ENCODE results near the gene GIT2.
"Not testable (repeated sequence)": the region's sequence is repeated elsewhere in the genome, so short reads cannot be mapped to it uniquely, and the experiment has no call there.

Gene GIT2

DNA sequence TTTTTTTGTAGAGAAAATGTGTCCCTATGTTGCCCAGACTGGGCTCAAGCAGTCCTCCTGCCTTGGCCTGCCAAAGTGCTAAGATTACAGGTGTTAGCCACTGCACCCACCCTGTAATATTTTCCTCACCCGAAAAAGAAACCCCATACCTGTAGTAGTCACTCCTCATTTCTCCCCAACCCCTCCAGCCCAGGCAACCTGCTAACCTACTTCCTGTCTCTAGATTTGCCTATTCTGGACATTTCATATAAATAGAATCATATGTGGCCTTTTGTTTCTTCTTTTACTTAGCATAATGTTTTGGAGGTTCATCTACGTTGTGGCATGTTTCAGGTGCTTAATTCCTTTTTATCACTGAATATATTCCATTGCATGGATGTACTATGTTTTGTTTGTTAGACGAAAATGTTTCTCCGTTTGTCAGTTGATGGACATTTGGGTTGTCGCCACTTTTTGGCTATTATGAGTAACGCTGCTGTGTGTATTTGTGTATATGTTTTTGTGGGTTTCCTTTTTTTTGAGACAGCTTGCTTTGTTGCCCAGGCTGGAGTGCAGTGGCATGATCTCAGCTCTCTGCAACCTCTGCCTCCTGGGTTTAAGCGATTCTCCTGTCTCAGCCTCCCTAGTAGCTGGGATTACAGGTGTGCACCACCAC lies 9.3 kb upstream of the GIT2 start:
- no peak for FAIRE-seq

DNA sequence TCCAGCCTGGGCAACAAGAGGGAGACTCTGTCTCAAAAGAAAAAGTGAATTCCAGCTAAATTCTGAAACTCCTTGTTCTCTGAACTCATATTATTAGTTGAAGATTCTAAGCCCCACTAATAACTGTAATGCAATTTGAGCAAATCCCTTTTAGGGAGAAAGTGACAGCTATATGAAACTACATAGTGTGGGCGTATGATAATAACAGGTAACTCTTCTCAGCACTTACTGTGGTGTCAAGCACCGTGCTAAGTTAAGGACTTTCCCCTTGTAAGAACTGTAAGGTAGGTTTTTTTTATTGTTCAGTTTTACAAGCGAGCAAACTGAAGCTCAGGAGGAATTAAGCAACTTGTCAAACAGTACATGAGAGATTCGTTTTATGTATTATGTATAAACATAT lies 8.4 kb upstream of the GIT2 start:
- no peak for FAIRE-seq

DNA sequence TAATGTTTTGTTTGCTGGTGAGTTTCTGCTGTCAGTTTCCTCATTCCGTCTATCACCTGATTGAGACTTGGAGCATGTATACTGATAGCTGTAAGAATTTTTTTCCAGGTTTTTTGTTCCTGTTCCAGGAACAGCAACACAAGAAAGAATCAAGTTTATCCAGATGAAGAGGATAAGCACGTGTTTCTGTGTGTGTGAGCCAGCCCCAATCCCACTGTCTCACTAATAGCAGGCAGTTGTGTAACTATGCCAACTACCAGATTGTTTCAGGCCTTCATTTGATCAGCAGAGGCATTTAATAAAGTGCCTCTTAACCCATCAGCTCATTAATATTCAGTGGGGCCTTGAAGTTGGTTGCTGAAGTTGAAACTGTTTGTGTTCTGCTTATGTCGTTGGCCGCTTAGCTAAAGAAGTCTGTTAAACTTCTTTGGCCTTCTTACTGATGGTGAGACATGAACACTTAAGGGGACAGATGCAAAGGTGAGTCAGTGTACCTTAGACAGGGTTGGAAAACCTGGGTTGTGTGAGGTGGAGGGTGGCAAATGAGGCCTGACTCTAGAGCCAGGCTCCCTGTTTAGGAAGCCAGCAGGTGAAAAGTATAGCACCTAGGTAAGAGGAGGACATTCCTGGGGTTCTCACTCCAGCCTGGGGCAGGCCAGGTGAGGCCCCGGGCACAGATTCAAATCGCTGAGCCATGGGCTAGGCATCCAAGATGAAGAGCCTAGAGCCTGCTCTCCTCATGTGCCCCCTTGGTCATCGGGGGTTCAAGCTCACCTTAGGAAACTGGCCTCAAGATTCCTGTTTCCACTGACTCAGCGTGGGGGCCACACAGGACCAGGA lies 6.7 kb upstream of the GIT2 start:
- no peak for FAIRE-seq

DNA sequence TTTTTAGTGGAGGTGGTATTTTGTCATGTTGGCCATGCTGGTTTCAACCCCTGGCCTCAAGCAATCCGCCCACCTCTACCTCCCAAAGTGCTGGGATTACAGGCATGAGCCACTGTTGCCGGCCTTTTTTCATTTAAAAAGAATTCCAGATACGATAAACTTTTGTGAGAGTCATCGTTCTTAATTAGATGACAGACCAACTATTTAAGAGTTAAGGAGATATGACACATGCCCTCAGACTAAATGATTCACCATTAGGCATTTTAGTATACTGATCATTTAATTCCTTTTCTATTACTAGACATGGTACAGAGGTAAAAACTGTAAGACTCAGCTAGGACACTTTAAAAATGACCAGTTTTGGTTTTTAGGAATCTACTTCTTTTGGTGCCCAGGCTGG lies 5.4 kb upstream of the GIT2 start:
- no peak for FAIRE-seq

DNA sequence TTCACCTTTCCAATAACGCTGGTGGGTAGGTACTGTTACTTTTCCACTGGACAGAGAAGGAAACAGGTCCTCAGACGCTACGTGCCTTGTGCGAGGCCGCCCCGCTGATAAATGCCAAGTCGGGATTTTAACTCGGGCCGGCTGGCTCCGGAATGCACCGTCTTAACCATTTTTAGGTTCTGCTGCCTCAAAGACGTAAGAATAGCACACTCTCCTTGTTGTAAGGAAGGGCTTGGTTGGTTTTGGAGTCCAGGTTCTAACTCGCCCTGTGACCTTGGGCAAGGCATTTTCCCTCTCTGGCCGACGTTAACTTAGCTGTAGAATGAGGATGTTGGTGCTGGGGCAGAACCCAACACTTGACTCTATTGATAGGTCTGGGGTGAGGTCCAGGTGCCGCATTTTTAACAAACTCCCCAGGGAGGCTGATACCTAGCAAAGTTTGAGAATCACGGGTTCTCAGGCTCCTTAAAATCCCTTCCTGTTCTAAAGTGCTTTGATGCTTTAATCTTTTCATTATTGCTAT lies 3.9 kb upstream of the GIT2 start:
- no peak for FAIRE-seq

DNA sequence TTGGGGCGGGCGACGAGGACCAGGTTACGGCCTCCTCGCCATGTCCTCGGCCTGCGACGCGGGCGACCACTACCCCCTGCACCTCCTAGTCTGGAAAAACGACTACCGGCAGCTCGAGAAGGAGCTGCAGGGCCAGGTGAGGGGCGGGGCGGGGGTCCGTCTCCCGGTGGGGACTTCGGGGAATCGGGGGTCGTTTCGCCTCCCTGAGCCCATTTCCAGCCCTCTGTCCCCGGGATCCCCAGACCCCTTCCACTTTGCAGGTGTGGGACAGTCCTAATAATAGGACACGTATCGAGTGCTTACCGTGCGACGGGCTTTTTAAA lies 3.4 kb upstream of the GIT2 start:
- no peak for FAIRE-seq

DNA sequence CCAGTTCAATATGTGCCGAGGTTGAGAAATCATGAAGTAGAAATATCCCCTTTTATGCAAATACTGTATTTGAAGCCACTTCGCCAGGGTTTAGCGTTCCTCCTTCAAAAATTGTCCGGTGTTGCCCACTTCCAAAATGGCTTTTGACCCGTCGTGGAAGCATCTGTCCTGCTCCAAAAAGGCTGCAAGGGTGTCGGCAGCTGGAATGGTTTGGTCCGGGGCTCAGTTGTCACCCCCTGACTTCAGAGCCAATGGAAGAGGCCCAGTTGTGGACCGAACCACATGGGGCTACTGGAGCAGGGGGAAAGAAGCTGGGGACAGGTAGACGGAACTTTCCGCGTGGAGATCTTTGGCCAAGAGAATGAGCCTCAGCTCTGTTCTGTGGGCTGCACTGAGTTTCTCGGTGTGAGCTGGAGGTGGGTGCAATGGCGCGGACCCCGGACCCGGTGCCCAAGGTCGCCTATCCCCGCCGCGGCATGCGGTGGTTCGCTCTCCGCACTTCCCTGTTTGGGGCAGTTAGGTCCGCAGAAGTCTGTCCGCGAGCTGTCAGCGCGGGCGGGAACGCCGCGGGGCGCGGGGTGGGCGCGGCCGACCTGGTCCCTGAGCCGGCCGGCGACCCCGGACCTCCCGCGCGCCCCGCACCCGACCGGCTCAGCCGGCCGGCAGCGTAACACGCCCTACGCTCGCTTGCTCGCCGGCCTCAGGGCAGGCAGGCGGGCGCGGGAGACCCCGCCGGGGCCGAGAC lies 2.9 kb upstream of the GIT2 start, which contains the start of gene ANKRD13A:
Gene ANKRD13A (plus strand): TSS at position 527 of the 745 bp plus-strand sequence. CDS start 259 bp downstream, outside the sequence.
- no peak for FAIRE-seq

DNA sequence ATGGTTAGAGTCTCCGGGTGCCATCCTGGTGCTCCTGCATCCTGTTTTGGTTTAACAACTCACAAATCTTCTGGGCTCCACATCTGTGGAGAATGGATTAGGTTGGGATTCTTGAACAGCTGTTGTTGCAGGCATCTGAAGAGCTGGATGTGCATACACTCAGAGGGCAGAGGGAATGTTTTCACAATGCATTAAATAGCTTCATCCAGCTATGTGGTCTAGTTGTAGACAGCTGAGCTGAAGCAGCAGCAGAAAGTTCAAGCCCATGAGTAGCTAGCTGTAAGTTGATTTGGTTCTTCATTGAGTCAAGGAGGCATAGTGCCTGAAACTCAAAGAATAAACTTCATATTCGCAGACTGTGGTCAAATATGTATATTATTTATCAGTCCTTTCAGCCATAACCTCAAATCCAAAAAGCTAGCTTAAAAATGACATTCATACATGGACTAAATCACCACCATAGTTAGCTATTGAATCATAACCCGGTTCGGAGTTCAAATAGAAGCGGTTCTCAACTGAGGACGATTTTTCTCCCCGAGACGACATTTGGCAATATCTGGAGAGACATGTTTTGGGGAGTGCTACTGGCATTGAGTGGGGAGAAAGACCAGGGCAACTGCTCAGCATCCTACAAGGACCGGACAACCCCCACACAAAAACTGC lies 2.2 kb upstream of the GIT2 start:
- FAIRE-seq, result no peak

DNA sequence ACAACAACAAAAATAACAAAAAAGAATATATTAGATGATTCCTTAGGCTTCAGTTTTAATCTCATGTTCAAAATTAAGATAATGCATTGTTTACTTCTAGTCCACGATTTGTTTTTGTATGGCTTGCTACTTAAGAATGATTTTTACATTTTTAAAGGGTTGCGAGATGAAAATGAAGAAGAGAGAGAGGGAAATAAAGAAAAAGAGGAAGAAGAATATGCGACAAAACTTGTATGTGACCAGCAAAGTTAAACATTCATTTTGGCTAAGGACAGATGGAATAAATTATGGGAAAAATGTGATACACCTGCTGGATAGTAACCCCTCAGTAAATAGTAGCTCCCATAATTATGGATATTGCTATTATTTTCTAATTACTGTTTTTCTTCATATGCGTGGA lies 1.2 kb upstream of the GIT2 start:
- FAIRE-seq, result no peak

DNA sequence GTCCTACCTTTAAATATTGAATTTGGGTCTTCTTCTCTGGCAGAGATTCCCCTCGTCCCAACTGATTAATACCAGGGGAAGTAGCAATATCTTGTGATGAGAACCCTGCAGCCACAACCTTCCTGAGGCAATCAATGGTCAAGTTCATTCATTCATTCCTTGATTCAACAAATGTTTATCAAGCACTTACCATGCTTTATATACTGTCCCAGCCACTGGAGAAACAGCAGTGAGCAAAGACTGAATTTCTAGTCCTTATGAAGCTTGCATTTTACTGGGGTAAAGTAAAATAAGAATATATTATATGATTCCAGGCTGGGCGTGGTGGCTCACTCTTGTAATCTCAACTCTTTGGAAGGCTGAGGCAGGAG lies 300 bp upstream of the GIT2 start:
- no peak for FAIRE-seq

DNA sequence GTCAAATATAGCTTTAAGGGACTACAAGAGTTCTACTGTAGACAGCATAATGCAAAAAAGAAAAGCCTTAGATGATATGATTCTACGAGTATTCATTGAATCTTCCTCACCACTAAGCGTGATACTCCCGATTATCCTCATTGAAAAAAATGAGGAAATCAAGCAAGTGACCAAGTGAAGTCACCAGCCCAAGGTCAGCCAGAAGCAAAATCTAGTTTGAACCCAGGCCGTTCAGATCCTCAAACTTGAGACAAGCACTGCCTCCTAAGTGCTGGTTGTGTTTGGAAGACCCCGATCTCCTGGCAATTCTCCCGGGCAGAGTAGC lies 845 bp downstream of the GIT2 start:
- FAIRE-seq, result no peak

DNA sequence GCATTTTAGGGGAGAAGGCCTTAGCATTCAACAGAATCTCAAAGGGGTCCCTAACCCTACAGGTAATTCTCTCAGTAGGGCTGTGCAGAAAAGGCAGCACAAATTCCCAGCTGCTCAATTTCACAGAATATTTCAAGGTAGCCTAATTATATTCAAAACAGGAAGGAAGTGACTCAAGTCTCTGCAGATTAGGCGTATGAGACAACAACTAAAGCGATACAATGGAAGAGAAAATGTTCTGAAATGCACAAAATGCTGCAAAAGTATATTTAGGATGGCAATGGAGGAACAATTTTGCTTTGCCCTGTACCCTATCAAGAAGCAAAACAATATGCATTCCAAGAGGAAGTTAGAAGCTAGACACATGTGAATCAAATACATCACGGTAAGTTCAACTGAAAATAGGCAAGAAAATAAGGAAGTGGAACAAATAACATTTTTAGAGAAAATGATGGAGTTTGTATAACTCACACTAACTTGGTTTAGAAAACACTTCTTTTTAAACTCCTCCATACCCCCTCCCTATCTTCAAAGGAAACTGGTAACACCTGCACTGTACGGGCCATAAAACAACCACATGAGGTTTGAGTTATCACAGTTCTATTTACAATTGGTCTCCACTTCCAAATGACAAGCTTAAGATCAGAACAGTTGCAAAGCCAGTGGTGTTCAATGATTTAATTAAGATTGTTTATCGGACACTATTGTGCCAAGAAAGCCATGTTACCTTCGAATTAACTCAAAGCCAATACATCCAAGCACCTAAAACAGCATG lies 1.6 kb downstream of the GIT2 start:
- FAIRE-seq, result no peak

DNA sequence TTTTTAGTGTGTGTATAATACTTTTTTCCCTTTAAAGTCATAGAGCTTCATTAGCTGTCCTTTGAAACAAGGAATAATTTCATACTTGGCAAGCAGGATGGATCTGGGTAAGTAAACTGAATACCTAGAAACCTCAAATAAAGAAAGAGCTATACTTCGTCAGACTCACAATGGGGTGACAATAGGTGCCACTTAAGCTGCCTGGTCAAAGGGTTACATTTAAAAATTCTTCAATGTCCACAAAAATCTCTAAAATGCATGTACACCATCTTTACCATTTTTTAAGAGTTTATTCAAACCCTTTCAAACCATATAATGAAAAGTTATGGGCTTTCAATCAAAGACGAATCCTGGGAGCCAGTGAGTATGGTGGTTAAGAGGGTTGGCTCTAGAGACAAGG lies 3.1 kb downstream of the GIT2 start:
- FAIRE-seq, result no peak

DNA sequence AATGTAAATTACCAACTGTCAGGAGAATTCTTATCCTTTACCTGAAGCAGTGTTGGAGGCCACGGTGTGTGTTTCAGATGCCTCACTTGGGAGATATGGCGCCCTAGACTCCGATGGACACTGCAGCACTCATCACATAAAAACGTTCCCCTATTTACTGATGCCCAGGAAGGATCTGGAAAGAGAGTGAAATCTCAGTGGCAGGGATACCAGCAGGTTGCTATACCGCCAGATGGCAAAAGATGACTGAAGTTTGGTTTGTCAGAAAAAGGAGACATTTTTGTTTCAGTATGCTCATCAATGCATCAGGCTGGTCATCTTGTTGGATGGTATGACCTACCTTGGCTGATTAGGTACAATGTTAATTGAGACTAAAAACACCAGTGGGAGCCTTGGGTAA lies 4.6 kb downstream of the GIT2 start:
- FAIRE-seq, result no peak

DNA sequence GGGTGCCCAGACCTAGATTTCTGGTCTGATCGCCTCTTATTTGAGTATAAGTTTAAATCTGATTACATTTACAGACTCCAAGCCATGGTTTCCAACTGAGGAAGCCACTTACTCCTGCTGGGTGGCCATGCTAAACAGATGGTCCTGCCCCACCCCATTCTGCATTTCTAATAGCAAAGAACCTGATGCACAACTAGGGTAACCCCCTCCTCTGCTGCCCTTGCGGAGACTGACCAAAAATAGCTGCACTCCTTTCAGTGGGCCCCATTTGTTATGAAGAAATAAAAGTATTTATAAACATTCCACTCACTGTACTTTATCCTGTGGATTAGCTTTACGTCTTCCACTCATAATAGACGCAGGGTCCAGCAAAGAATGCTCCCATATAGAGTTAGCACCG lies 6.8 kb downstream of the GIT2 start:
- no peak for FAIRE-seq

DNA sequence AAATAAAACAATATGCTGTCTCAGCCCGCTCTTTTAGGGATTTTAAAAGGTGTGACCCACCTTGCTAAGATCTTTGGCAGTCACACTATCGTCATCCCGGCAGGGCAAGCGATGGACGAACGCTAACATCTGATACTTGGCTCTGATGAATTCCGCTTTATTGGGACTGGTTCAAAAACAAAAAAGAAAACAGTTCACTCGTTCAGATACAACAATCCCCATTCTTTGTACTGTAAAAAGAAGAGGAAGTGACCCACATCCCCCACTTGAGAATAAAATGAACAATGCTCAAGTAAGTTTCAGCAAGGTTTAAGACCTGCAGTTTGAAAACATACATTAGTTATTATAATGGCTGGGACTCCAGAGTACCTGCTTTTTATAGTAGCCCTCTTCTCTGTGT lies 7.3 kb downstream of the GIT2 start:
- no peak for FAIRE-seq

DNA sequence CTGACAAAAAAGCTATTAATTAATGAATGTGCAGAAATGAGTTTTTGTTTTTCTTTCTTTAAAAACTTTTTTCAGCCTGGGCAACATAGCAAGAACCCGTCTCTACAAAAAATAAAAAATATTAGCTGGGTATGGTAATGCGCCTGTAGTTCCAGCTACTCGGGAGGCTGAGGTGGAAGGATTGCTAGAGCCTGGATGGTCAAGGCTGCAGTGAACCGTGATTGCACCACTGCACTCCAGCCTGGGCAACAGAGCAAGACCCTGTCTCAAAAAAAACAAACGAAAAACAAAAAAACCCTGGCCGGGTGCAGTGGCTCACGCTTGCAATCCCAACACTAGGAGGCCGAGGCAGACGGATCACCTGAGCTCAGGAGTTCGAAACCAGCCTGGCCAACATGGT lies 7.9 kb downstream of the GIT2 start:
- no peak for FAIRE-seq

DNA sequence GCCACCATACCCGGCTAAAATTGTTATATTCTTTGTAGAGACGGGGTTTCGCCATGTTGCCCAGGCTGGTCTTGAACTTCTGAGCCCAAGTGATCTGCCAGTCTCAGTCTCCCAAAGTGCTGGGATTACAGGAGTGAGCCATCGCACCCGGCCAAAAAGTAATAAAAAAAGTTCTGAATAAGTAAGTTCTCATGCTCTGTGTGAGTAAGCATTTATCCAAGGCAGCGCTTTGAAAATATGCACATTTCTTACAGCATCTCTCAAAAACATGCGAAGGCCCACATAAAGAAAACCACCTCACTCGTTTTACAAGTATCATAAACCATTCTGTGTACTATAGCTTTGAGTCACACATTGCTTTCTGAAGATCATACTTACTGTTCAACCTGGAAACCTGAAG lies 8.6 kb downstream of the GIT2 start:
- FAIRE-seq, result no peak

DNA sequence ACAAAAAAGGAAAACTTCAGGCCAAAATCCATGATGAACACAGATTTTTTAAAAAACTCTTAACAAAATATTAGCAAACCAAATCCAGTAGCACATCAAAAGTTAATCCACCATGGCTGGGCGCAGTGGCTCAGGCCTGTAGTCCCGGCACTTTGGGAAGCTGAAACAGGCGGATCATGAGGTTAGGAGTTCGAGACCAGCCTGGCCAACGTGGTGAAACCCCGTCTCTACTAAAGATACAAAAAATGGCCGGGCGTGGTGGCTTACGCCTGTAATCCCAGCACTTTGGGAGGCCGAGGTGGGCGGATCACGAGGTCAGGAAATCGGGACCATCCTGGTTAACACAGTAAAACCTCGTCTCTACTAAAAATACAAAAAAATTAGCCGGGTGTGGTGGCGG lies 9.9 kb downstream of the GIT2 start:
- FAIRE-seq, result not testable (repeated sequence)

DNA sequence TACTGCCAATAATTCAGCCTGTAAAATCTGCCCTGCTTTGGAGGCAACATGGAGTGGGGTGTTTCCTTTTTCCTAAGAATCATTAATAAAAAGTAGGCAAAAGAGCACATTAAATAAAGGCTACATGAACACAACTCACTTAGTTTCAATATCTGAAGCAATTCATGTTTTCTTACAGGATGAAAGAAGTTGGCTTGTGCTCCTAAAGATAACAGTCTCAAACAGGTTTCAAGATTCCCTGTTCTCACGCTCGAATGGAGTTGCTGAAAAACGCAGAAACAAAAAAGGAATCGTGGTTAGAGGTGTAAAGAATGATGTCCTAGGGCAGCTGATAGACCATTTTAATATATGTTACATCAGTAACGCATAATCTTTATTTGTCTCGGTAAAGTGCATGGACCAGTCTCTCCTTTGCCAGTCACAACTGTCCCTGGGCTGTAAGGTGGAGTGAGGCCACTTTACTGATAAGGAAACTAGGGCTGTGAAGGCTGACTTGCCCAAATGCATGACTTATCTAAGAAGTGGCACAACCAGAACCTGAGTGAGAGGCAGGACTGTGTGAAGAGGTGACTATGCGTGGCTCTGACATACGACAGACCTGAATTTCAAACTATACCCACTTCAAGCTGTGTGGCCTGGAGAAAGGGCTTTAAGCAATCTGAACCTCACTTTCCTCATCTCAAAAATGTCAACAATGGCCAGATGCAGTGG lies 12.6 kb downstream of the GIT2 start:
- no peak for FAIRE-seq

DNA sequence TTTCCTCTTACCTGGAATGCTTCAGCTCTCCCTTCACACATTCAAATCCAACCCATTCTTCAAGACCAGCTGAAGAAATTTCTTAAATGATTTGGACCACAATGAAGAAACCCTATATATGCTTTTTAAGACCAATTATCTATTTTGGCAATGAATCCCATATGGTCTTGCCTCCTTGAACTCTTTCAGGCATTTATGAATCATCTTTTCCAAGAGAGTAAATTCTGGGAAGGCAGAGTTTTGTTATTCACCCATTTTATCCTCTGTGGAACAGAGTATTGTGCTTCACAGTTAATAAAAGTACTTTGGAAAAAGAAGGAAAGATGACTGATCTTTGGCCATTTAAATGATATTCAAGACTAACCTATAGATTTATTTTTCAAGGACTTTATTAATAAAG lies 14.0 kb downstream of the GIT2 start:
- no peak for FAIRE-seq

DNA sequence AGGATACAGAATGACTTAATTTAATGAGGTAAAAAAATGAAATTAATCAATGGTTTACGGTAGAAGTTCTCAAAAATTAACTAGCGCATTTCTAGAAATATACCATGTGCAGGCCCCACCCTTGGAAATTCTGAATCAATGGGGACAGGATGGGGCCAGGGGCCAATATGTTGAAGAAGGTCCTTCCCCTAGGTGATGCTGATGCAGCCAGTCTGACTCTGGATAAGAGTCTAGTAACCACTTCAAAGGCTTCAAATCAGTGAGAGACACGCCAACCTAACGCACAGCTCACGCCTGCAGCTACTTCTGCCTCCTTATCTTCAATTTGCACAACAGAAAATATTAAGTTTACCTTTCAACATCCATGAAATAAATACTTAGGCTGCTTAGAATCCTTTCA lies 14.9 kb downstream of the GIT2 start:
- no peak for FAIRE-seq

All from endometrium (tissue), 2 donors.